ENCODE measurements around the gene PHACTR3.

DNA sequence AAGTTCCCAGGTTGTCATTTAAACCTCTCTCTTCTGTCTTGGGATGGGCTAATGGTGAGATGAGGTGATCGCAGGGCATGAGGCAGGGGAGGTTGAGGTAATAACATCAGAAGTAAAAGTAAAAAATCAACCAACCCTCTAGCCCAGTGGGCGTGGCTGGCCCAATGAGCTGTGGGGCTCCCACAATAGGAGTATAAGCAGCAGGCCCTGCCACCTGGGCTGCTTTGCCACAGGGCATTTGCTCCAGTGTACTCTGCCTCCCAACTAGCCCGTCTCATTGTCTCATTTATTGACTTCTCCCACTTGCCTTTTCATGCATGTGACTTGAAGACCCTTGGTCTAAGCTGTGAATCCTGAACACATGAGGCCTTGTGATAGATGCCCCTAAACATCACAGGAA is 62.8 kb downstream of the PHACTR3 start:
- TF ChIP-seq, protein P1, sequence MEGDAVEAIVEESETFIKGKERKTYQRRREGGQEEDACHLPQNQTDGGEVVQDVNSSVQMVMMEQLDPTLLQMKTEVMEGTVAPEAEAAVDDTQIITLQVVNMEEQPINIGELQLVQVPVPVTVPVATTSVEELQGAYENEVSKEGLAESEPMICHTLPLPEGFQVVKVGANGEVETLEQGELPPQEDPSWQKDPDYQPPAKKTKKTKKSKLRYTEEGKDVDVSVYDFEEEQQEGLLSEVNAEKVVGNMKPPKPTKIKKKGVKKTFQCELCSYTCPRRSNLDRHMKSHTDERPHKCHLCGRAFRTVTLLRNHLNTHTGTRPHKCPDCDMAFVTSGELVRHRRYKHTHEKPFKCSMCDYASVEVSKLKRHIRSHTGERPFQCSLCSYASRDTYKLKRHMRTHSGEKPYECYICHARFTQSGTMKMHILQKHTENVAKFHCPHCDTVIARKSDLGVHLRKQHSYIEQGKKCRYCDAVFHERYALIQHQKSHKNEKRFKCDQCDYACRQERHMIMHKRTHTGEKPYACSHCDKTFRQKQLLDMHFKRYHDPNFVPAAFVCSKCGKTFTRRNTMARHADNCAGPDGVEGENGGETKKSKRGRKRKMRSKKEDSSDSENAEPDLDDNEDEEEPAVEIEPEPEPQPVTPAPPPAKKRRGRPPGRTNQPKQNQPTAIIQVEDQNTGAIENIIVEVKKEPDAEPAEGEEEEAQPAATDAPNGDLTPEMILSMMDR (IDR thresholded peaks at IDR 0.05), result no peak
- TF ChIP-seq POLR2AphosphoS2 (conservative IDR thresholded peaks at IDR 0.05; ENCODE audit: low read length), result no peak
- TF ChIP-seq KDM1A (IDR thresholded peaks at IDR 0.05; ENCODE audit: low read depth), result no peak
- TF ChIP-seq, protein P2, sequence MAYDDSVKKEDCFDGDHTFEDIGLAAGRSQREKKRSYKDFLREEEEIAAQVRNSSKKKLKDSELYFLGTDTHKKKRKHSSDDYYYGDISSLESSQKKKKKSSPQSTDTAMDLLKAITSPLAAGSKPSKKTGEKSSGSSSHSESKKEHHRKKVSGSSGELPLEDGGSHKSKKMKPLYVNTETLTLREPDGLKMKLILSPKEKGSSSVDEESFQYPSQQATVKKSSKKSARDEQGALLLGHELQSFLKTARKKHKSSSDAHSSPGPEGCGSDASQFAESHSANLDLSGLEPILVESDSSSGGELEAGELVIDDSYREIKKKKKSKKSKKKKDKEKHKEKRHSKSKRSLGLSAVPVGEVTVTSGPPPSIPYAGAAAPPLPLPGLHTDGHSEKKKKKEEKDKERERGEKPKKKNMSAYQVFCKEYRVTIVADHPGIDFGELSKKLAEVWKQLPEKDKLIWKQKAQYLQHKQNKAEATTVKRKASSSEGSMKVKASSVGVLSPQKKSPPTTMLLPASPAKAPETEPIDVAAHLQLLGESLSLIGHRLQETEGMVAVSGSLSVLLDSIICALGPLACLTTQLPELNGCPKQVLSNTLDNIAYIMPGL (CRISPR knock-in tag; IDR thresholded peaks at IDR 0.05; ENCODE audit: borderline replicate concordance), result no peak
- TF ChIP-seq, protein P3, sequence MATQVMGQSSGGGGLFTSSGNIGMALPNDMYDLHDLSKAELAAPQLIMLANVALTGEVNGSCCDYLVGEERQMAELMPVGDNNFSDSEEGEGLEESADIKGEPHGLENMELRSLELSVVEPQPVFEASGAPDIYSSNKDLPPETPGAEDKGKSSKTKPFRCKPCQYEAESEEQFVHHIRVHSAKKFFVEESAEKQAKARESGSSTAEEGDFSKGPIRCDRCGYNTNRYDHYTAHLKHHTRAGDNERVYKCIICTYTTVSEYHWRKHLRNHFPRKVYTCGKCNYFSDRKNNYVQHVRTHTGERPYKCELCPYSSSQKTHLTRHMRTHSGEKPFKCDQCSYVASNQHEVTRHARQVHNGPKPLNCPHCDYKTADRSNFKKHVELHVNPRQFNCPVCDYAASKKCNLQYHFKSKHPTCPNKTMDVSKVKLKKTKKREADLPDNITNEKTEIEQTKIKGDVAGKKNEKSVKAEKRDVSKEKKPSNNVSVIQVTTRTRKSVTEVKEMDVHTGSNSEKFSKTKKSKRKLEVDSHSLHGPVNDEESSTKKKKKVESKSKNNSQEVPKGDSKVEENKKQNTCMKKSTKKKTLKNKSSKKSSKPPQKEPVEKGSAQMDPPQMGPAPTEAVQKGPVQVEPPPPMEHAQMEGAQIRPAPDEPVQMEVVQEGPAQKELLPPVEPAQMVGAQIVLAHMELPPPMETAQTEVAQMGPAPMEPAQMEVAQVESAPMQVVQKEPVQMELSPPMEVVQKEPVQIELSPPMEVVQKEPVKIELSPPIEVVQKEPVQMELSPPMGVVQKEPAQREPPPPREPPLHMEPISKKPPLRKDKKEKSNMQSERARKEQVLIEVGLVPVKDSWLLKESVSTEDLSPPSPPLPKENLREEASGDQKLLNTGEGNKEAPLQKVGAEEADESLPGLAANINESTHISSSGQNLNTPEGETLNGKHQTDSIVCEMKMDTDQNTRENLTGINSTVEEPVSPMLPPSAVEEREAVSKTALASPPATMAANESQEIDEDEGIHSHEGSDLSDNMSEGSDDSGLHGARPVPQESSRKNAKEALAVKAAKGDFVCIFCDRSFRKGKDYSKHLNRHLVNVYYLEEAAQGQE (IDR thresholded peaks at IDR 0.05), result no peak
- TF ChIP-seq, protein P4, sequence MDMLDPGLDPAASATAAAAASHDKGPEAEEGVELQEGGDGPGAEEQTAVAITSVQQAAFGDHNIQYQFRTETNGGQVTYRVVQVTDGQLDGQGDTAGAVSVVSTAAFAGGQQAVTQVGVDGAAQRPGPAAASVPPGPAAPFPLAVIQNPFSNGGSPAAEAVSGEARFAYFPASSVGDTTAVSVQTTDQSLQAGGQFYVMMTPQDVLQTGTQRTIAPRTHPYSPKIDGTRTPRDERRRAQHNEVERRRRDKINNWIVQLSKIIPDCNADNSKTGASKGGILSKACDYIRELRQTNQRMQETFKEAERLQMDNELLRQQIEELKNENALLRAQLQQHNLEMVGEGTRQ (IDR thresholded peaks at IDR 0.05), result no peak
- no peak for TF ChIP-seq RAD21 (conservative IDR thresholded peaks at IDR 0.05 in 1 of 2, IDR thresholded peaks at IDR 0.05 in 1 of 2)
- no peak for TF ChIP-seq MAFK (IDR thresholded peaks at IDR 0.05; ENCODE audit: partially characterized antibody)
- no peak for TF ChIP-seq JUNB (IDR thresholded peaks at IDR 0.05)
- TF ChIP-seq EP300 (IDR thresholded peaks at IDR 0.05), result no peak
- no peak for TF ChIP-seq CEBPB (IDR thresholded peaks at IDR 0.05)
- no peak for TF ChIP-seq HDAC2 (IDR thresholded peaks at IDR 0.05)

Data from A549 (cell line).